ENCODE measurements around the gene STARD6.
"Not testable (repeated sequence)": the region's sequence is repeated elsewhere in the genome, so short reads cannot be mapped to it uniquely, and the experiment has no call there.

The STARD6 gene

DNA sequence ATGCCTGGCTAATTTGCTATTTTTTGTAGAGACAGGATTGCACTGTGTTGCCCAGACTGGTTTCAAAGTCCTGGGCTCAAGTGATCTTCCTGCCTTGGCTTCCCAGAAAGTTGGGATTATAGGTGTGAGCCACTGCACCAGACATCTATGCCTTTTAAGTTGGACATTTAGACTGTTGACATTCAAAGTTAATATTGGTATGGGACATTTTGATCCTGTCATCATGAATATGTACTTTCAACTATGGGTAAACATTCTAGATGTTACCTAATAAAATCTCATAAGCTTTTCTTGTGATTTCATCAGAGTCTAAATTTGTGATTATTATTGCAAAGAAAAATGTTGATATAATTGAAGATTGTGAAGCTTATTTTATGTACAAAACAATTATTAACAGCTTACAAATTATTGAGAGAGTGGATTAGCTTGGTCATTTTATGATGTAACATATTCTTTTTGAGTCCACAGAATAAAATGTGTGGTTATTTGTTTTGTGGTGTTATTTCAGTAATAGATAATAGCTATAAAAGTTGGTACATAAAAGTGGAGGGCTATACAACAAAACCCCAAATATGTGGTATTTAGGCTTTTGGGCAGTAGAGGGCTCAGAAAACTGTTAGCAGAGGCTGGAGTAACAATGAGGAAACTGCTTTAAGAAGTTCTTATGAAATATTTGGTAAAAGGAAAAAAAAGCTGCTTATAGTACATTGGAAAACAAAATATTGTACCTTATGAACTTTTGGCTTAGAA is 41.4 kb downstream of the STARD6 start:
- ATAC-seq (ENCODE audit: insufficient read depth, low read depth) (no peak), DNase-seq (no peak)
- Histone ChIP-seq H3K27ac (ENCODE audit: low read length) (no peak overlapping the region), H4K20me1 (ENCODE audit: insufficient read depth, low read length) (no peaks in the 10 kb centered on the region), H3K4me2 (ENCODE audit: insufficient read depth, low read length) (no peak overlapping the region), H3K9ac (ENCODE audit: low read depth, low read length) (no peak overlapping the region), H3K79me2 (ENCODE audit: insufficient read depth, low read length) (no peaks in the 10 kb centered on the region), H3K27me3 (ENCODE audit: insufficient read depth, low read length, poor library complexity) (no peaks in the 10 kb centered on the region), H3K36me3 (ENCODE audit: insufficient read depth, low read length) (no peaks in the 10 kb centered on the region), H3K9me3 (ENCODE audit: insufficient read depth, low read length, severe bottlenecking) (no peaks in the 10 kb centered on the region), H2AFZ (ENCODE audit: low read depth, low read length) (no peak overlapping the region), H3K4me3 (ENCODE audit: low read depth in 1 of 2, low read length in 2 of 2) (no peak overlapping the region), H3K4me1 (ENCODE audit: insufficient read depth, low read length) (no peaks in the 10 kb centered on the region)
- TF ChIP-seq, protein P1, sequence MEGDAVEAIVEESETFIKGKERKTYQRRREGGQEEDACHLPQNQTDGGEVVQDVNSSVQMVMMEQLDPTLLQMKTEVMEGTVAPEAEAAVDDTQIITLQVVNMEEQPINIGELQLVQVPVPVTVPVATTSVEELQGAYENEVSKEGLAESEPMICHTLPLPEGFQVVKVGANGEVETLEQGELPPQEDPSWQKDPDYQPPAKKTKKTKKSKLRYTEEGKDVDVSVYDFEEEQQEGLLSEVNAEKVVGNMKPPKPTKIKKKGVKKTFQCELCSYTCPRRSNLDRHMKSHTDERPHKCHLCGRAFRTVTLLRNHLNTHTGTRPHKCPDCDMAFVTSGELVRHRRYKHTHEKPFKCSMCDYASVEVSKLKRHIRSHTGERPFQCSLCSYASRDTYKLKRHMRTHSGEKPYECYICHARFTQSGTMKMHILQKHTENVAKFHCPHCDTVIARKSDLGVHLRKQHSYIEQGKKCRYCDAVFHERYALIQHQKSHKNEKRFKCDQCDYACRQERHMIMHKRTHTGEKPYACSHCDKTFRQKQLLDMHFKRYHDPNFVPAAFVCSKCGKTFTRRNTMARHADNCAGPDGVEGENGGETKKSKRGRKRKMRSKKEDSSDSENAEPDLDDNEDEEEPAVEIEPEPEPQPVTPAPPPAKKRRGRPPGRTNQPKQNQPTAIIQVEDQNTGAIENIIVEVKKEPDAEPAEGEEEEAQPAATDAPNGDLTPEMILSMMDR (IDR thresholded peaks at IDR 0.05; ENCODE audit: borderline replicate concordance, extremely low read depth, low read length, poor library complexity, severe bottlenecking), result no peak
- TF ChIP-seq EZH2 (IDR thresholded peaks at IDR 0.05; ENCODE audit: borderline replicate concordance, low read depth, low read length, severe bottlenecking), result no peak

DNA sequence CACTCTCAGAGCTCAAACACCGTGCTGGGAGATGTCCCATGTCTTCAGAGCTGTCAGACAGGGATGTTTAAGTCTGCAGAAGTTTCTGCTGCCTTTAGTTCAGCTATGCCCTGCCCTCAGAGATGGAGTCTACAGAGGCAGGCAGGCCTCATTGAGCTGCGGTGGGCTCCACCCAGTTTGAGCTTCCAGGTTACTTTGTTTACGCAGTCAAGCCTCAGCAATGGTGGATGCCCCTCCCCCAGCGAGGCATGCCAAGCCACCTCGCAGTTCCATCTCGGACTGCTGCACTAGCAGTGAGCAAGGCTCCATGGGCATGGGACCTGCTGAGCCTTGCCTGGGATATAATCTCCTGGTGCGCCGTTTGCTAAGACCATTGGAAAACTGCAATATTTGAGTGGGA is 48.1 kb downstream of the STARD6 start:
- not testable (repeated sequence) for H2AFZ ChIP-seq (ENCODE audit: low read depth, low read length); H3K9me3 ChIP-seq (ENCODE audit: insufficient read depth, low read length, severe bottlenecking); DNase-seq; H3K4me3 ChIP-seq (ENCODE audit: low read depth in 1 of 2, low read length in 2 of 2); H3K27ac ChIP-seq (ENCODE audit: low read length); H3K4me1 ChIP-seq (ENCODE audit: insufficient read depth, low read length); ATAC-seq (ENCODE audit: insufficient read depth, low read depth); H4K20me1 ChIP-seq (ENCODE audit: insufficient read depth, low read length); H3K79me2 ChIP-seq (ENCODE audit: insufficient read depth, low read length); H3K9ac ChIP-seq (ENCODE audit: low read depth, low read length); H3K27me3 ChIP-seq (ENCODE audit: insufficient read depth, low read length, poor library complexity); H3K4me2 ChIP-seq (ENCODE audit: insufficient read depth, low read length); H3K36me3 ChIP-seq (ENCODE audit: insufficient read depth, low read length)

DNA sequence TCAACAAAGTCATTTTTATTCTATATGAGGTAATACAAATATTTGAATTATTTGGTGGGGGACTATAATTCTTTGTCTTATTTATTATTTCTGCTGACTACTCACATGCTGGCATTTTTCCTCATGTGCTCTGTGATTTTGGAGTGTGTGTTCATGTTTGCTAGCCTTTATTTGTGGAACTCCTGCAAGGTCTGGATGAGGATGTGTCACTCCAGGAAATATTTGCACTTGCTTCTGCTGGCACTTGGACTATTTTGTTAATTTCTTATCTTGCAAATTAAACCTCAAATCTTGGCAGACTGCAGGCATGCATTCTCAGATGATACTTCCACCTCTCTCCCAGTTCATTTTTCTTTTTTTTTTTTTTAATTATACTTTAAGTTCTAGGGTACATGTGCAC is 54.2 kb downstream of the STARD6 start:
- no peak overlapping the region for H3K4me2 ChIP-seq (ENCODE audit: insufficient read depth, low read length)
- no peak for DNase-seq
- no peak overlapping the region for H3K4me3 ChIP-seq (ENCODE audit: low read depth in 1 of 2, low read length in 2 of 2)
- H3K79me2 ChIP-seq (ENCODE audit: insufficient read depth, low read length), result no peaks in the 10 kb centered on the region
- TF ChIP-seq, protein P1 (IDR thresholded peaks at IDR 0.05; ENCODE audit: borderline replicate concordance, extremely low read depth, low read length, poor library complexity, severe bottlenecking), result no peak
- TF ChIP-seq EZH2 (IDR thresholded peaks at IDR 0.05; ENCODE audit: borderline replicate concordance, low read depth, low read length, severe bottlenecking), result no peak
- no peak for ATAC-seq (ENCODE audit: insufficient read depth, low read depth)
- no peaks in the 10 kb centered on the region for H3K27me3 ChIP-seq (ENCODE audit: insufficient read depth, low read length, poor library complexity)
- H2AFZ ChIP-seq (ENCODE audit: low read depth, low read length), result no peak overlapping the region
- no peaks in the 10 kb centered on the region for H3K36me3 ChIP-seq (ENCODE audit: insufficient read depth, low read length)
- H4K20me1 ChIP-seq (ENCODE audit: insufficient read depth, low read length), result no peaks in the 10 kb centered on the region
- H3K9me3 ChIP-seq (ENCODE audit: insufficient read depth, low read length, severe bottlenecking), result peaks cover 3% of the 10 kb centered on the region
- H3K9ac ChIP-seq (ENCODE audit: low read depth, low read length), result no peak overlapping the region
- no peak overlapping the region for H3K27ac ChIP-seq (ENCODE audit: low read length)
- H3K4me1 ChIP-seq (ENCODE audit: insufficient read depth, low read length), result no peaks in the 10 kb centered on the region

DNA sequence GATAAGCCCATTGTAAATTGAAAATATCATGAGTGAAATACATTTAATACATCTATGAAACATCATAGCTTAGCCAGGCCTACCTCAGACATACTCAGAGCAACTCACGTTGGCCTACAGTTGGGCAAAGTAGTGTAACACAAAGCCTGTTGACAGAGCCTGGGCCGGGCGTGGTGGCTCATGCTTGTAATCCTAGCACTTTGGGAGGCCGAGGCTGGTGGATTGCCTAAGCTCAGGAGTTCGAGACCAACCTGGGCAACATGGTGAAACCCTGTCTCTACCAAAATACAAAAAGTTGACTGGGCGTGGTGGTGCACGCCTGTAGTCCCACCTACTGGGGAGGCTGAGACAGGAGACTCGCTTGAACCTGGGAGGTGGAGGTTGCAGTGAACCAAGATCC is 58.7 kb downstream of the STARD6 start:
- H2AFZ ChIP-seq (ENCODE audit: low read depth, low read length); H3K4me2 ChIP-seq (ENCODE audit: insufficient read depth, low read length); H3K4me3 ChIP-seq (ENCODE audit: low read depth in 1 of 2, low read length in 2 of 2); H3K27ac ChIP-seq (ENCODE audit: low read length); H3K4me1 ChIP-seq (ENCODE audit: insufficient read depth, low read length); H3K36me3 ChIP-seq (ENCODE audit: insufficient read depth, low read length); H3K9ac ChIP-seq (ENCODE audit: low read depth, low read length); H3K79me2 ChIP-seq (ENCODE audit: insufficient read depth, low read length); H4K20me1 ChIP-seq (ENCODE audit: insufficient read depth, low read length); H3K9me3 ChIP-seq (ENCODE audit: insufficient read depth, low read length, severe bottlenecking); ATAC-seq (ENCODE audit: insufficient read depth, low read depth); H3K27me3 ChIP-seq (ENCODE audit: insufficient read depth, low read length, poor library complexity); DNase-seq: not testable (repeated sequence)
